ENCODE data around the gene MBD3L1. TPM values are rescaled to one million over a fixed set of nuclear protein-coding genes. Genes with fewer than 3 reads are reported as not detected.

Gene MBD3L1
- total RNA-seq = not detected in 2 replicates
- not detected in 2 replicates for polyA plus RNA-seq
- not detected in 2 replicates for polyA plus RNA-seq (2012)
- not detected in 2 replicates for polyA minus RNA-seq (ENCODE audit: low replicate concordance)

DNA sequence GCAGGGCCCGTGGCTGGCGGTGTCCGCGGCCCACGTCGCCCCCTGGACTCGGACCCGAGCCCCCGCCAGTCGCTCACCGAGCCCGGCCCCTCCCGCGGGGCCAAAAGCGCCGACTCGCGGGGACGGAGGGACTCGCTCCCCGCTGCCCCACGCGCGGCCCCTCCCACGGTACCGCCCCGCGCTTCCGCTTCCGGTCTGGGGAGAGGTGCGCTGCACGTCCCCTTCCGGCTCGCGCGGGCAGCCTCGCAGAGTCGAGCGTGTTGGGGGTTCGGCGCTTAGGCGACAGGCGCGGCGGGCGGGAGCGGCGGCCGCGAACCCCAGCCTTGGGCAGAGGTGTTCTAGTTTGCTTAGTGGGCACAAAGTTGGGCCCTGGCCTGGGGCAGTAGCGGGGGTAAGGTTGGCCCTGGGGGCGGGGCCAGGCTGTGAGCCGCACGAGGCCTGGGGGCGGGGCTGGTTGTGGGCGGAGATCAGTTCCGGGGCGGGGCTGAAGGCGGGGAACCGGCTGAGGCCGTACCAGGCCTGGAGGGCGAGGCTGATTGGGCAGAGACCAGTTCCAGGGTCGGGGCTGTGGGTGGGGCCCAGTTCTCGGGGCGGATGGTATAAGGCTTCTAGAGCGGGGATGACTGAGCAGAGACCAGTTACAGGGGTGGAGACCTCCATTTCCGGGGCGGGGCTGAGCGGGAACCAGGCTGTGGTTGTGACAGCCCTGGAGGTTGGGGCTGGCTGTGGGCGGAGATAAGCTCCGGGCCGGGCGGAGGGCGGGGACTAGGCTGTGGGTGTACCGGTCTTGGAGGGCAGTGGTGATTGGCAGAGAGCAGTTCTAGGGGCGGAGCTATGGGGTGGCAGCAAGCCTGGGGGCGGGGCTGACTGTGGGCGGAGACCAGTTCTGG, at the start of gene MBD3L1, which contains the start of gene ZNF558:
Gene MBD3L1 (plus strand): TSS at position 246 of the 890 bp plus-strand sequence. CDS start 10,302 bp downstream, outside the sequence.
Gene ZNF558 (minus strand): TSS at position 173 of the 890 bp plus-strand sequence. CDS start 9,645 bp downstream, outside the sequence.
- no peaks in the 10 kb centered on the region for H4K20me1 ChIP-seq (ENCODE audit: control insufficient read depth, extremely low read depth, insufficient read depth, low read length)
- no peaks in the 10 kb centered on the region for H3K4me1 ChIP-seq (ENCODE audit: control insufficient read depth, extremely low read depth, insufficient read depth, low read length)
- peak within 1 kb of the TSS; percentile 81 for H3K4me2 ChIP-seq (ENCODE audit: extremely low read depth, insufficient read depth, low read length)
- peak within 1 kb of the TSS; percentile 83 to 89 (median 84) for H3K4me3 ChIP-seq (replicated peaks in 1 of 4; ENCODE audit: control extremely low read depth in 1 of 4, insufficient read depth in 1 of 4, low read depth in 3 of 4, low read length in 4 of 4)
- H3K27ac ChIP-seq (ENCODE audit: insufficient read depth, low read length) = peak within 1 kb of the TSS; percentile 93
- H3K9me3 ChIP-seq (ENCODE audit: control insufficient read depth, insufficient read depth, low read depth, low read length) = no peaks in the 10 kb centered on the region
- DNase-seq (ENCODE audit: low read depth in 2 of 2) = peak; percentile 97 to 99
- TF ChIP-seq, protein P1, sequence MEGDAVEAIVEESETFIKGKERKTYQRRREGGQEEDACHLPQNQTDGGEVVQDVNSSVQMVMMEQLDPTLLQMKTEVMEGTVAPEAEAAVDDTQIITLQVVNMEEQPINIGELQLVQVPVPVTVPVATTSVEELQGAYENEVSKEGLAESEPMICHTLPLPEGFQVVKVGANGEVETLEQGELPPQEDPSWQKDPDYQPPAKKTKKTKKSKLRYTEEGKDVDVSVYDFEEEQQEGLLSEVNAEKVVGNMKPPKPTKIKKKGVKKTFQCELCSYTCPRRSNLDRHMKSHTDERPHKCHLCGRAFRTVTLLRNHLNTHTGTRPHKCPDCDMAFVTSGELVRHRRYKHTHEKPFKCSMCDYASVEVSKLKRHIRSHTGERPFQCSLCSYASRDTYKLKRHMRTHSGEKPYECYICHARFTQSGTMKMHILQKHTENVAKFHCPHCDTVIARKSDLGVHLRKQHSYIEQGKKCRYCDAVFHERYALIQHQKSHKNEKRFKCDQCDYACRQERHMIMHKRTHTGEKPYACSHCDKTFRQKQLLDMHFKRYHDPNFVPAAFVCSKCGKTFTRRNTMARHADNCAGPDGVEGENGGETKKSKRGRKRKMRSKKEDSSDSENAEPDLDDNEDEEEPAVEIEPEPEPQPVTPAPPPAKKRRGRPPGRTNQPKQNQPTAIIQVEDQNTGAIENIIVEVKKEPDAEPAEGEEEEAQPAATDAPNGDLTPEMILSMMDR (conservative IDR thresholded peaks at IDR 0.05 in 1 of 2, IDR thresholded peaks at IDR 0.05 in 1 of 2; ENCODE audit: low read depth in 1 of 2, low read length in 2 of 2) = peak in 1 of 2 donors; percentile 13
- no peak for TF ChIP-seq EZH2 (IDR thresholded peaks at IDR 0.05; ENCODE audit: low read length, missing control alignments)
- no peaks in the 10 kb centered on the region for H3K36me3 ChIP-seq (ENCODE audit: control insufficient read depth, insufficient read depth, low read length)
- H3K27me3 ChIP-seq (ENCODE audit: control insufficient read depth, insufficient read depth, low read length) = no peaks in the 10 kb centered on the region
- peak within 1 kb of the TSS; percentile 90 for H2AFZ ChIP-seq (ENCODE audit: low read length)
- peak within 1 kb of the TSS; percentile 92 for H3K9ac ChIP-seq (ENCODE audit: insufficient read depth, low read length)
- no peaks in the 10 kb centered on the region for H3K79me2 ChIP-seq (ENCODE audit: control insufficient read depth, insufficient read depth, low read length)

DNA sequence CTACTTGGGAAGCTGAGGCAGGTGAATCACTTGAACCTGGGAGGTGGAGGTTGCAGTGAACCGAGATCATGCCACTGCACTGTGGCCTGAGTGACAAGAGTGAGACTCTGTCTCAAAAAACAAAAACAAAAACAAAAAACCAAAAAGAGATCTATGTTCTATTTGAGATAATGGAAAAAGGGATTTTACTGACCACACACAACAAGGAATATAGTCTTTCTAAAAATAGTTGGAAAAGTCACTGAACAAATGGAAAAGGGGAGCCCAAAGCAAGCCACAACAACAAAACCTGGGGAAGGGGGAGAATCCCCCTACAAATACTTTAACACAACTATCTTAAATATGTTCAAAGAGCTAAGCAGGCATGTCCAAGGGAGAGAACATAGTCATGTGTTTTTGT, 37.4 kb upstream of the MBD3L1 start:
- Histone ChIP-seq H2AFZ (ENCODE audit: low read length) (no peak overlapping the region), H3K4me2 (ENCODE audit: extremely low read depth, insufficient read depth, low read length) (no peak overlapping the region), H3K79me2 (ENCODE audit: control insufficient read depth, insufficient read depth, low read length) (no peaks in the 10 kb centered on the region), H3K9ac (ENCODE audit: insufficient read depth, low read length) (no peak overlapping the region), H3K27me3 (ENCODE audit: control insufficient read depth, insufficient read depth, low read length) (no peaks in the 10 kb centered on the region), H3K36me3 (ENCODE audit: control insufficient read depth, insufficient read depth, low read length) (no peaks in the 10 kb centered on the region), H3K27ac (ENCODE audit: insufficient read depth, low read length) (no peak overlapping the region), H3K4me1 (ENCODE audit: control insufficient read depth, extremely low read depth, insufficient read depth, low read length) (no peaks in the 10 kb centered on the region), H3K9me3 (ENCODE audit: control insufficient read depth, insufficient read depth, low read depth, low read length) (no peaks in the 10 kb centered on the region), H4K20me1 (ENCODE audit: control insufficient read depth, extremely low read depth, insufficient read depth, low read length) (no peaks in the 10 kb centered on the region), H3K4me3 (replicated peaks in 1 of 4; ENCODE audit: control extremely low read depth in 1 of 4, insufficient read depth in 1 of 4, low read depth in 3 of 4, low read length in 4 of 4) (no peak overlapping the region)
- no peak for DNase-seq (ENCODE audit: low read depth in 2 of 2)
- no peak for TF ChIP-seq EZH2 (IDR thresholded peaks at IDR 0.05; ENCODE audit: low read length, missing control alignments)
- TF ChIP-seq, protein P1 (conservative IDR thresholded peaks at IDR 0.05 in 1 of 2, IDR thresholded peaks at IDR 0.05 in 1 of 2; ENCODE audit: low read depth in 1 of 2, low read length in 2 of 2) = no peak

DNA sequence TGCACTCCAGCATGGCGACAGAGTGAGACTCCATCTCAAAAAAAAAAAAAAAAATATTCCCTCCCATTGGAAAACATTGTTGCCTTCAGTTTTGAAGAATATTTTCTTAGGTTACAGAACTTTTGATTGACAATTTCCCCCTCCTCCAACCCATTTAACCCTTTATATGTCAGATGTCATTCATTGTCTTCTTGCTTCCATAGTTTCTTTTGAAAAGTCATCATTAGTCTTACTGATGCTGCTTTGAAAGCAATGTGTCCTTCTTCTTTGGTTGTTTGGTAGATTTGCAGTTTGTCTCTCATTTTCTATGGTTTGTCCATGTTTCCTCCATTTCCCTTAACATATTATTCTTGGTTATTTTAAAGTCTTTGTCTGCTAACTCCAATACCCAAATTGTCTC, 25.5 kb upstream of the MBD3L1 start:
- Histone ChIP-seq H3K4me3 (replicated peaks in 1 of 4; ENCODE audit: control extremely low read depth in 1 of 4, insufficient read depth in 1 of 4, low read depth in 3 of 4, low read length in 4 of 4) (no peak overlapping the region), H2AFZ (ENCODE audit: low read length) (no peak overlapping the region), H3K27me3 (ENCODE audit: control insufficient read depth, insufficient read depth, low read length) (no peaks in the 10 kb centered on the region), H3K27ac (ENCODE audit: insufficient read depth, low read length) (no peak overlapping the region), H3K36me3 (ENCODE audit: control insufficient read depth, insufficient read depth, low read length) (peaks cover 2% of the 10 kb centered on the region), H4K20me1 (ENCODE audit: control insufficient read depth, extremely low read depth, insufficient read depth, low read length) (no peaks in the 10 kb centered on the region), H3K9ac (ENCODE audit: insufficient read depth, low read length) (no peak overlapping the region), H3K79me2 (ENCODE audit: control insufficient read depth, insufficient read depth, low read length) (no peaks in the 10 kb centered on the region), H3K4me1 (ENCODE audit: control insufficient read depth, extremely low read depth, insufficient read depth, low read length) (no peaks in the 10 kb centered on the region), H3K4me2 (ENCODE audit: extremely low read depth, insufficient read depth, low read length) (no peak overlapping the region), H3K9me3 (ENCODE audit: control insufficient read depth, insufficient read depth, low read depth, low read length) (peaks cover 6% of the 10 kb centered on the region)
- TF ChIP-seq, protein P1 (conservative IDR thresholded peaks at IDR 0.05 in 1 of 2, IDR thresholded peaks at IDR 0.05 in 1 of 2; ENCODE audit: low read depth in 1 of 2, low read length in 2 of 2) = no peak
- no peak for TF ChIP-seq EZH2 (IDR thresholded peaks at IDR 0.05; ENCODE audit: low read length, missing control alignments)
- no peak for DNase-seq (ENCODE audit: low read depth in 2 of 2)

Measured in fibroblast of lung (primary cell).